ENCODE results near the gene ITIH5.

DNA sequence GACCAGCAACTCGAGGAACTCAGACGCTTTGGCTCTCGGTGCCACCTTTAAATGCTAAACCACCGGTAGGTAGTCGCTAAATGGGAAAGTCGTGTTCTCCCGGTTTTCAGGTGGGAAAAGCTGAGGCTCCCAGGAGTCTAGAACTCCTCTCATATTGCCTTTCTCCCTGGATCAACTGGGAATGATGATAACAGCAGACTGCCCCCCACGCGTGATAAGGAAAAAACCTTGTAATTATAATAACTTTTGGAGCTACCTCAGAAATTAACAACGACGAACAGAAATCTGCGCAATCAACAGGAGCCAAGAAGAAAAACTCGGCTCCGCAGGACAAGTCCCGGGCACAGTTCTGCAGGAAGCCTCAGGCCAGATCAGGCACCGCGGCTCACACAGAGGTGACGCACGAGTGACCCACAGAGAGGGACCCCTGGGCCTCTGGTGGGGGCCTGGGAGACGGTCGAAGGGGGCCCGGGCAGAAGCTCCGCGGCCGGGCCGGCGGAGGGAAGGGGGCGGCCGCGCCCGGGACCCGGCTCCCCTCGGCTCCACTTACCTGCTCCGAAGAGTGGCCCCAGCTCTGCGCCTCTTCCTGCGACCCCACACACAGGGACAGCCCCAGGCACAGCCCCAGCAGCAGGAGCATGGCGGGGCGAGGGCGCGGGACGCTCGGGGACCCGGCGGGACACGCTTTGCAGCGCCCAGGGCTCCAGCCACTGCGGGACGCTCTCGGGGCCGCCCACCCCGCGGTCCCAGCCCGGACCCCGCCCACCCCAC is at the start of gene ITIH5:
- no peak for TF ChIP-seq POLR2AphosphoS5 (IDR thresholded peaks at IDR 0.05; ENCODE audit: borderline replicate concordance, low read depth, low read length)
- TF ChIP-seq EZH2 (IDR thresholded peaks at IDR 0.05) = no peak
- no peak for TF ChIP-seq FOXP2 (optimal IDR thresholded peaks at IDR 0.05; ENCODE audit: control extremely low read depth, extremely low read length, insufficient read depth)
